ENCODE data around the gene TGM5.
A peak's percentile ranks its signal among the peaks of the same experiment; 100 is the strongest.

TGM5 gene

DNA sequence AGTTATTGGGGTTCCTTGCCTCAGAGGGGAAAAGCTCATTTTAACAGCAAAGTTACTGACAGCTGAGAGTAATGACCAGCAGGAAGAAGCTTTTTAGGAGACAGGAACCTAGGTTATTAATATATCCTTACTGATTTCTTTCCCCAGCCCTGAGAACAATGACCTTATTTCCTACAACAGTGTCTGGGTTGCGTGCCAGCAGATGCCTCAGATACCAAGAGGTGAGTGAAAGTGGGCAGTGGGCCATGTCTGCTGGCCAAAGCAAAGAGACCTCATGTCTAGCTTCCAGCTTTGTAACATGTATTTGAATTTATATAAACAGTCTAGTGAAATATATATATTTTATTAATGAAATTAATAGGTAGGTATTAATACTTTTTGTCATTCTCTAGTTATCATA lies 76.5 kb downstream of the TGM5 start:
- DNase-seq (ENCODE audit: low read depth), result no peak

DNA sequence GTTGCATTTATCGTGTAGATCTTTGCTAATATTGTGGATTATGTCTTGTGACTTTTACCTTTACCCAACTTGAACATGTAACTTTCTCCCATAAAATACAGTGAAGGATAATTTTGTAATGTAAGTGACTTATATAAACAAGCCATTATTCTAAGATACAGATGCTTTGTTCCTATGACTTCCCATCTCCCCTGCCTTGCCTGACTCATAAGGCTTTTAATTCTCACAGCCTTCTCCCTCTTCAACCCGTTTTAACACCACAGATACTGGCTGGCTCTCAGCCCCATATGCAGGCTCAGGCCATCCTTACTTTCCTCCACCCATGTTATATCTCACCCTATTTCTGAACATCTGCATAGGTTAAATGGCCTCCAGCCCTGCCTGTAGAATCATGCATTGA lies 77.4 kb downstream of the TGM5 start:
- no peak for DNase-seq (ENCODE audit: low read depth)

- no peak for DNase-seq (ENCODE audit: low read depth)
These were observed 79.1 kb downstream of the TGM5 start for GRCh38 chr15:43187544-43188155.

- DNase-seq (ENCODE audit: low read depth), result no peak
These were observed 80.8 kb downstream of the TGM5 start for GRCh38 chr15:43186003-43186353.

- peak; percentile 63 for DNase-seq (ENCODE audit: low read depth)
These were observed 81.3 kb downstream of the TGM5 start, which contains the start of gene CCNDBP1 for GRCh38 chr15:43185157-43186002. TSS of gene CCNDBP1 (plus strand) at chr15:43185403. CDS start at chr15:43185499, 96 bp downstream.

DNA sequence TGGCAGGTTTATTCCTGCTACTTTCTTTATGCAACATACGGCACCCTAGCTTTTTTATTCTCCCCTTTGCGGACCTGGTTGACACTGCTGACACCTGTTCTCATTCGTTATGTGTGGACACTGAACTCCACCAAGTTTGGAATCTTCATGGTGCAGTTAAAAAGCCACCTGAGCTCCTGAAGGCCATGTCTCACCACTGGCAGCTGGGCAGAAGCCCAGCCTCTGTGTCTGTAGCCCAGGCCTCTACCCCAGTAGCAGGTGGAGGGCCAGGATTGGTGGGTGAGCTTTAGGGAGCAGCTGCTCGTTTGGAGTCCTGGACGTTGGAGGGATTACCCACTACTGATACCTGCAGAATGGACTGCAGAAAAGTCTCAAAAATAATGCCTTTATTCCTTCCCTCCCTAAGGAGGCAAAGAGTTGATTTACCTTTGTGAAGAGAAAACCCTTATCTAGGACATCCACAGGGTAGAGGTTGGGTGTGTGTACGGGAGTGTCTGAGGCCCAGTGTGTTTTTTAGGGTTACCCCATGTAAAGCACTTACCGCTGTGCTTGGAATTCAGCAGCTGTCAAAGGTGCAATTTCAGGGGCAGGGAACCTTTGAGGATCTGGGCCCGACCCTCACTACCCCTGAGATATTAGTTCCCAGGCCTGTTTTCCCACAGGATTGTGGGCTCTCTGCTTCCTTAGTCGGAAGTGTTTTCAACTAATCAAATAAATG lies 82.2 kb downstream of the TGM5 start:
- DNase-seq (ENCODE audit: low read depth), result no peak

DNA sequence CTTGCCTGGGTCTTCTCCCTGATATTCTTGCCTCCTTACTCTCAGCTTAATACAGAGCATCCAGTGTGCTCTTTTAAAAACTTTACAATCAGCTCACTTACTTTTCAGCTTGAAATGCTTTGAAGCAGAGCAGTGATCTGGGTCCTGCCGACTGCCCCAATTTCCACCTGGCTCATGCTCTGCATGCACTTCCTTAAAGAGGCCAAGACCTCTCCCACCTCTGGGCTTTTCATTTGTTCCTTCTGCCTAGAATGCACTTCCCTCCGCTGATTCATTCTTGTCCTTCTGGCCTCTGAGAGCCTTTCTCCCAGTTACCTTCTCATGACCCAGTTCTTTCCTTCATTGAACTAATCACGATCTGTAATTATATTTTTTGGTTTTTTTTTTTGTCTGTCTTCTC lies 83.5 kb downstream of the TGM5 start:
- DNase-seq (ENCODE audit: low read depth), result no peak

All from stimulated activated CD8-positive, alpha-beta memory T cell treated with anti-CD3 and anti-CD28 coated beads, Interleukin-15, amount 100 ng/mL, for 24 hours (primary cell).